ENCODE results near the gene RASSF8.

The RASSF8 gene

GRCh38 chr12:25970916-25971653 is 12.6 kb downstream of the RASSF8 start:
- Histone ChIP-seq H3K9ac (ENCODE audit: low read length) (no peak overlapping the region), H3K27ac (ENCODE audit: low read length) (no peak overlapping the region), H4K20me1 (ENCODE audit: insufficient read depth, low read length) (no peaks in the 10 kb centered on the region), H3K4me3 (ENCODE audit: low read length) (no peak overlapping the region), H3K79me2 (ENCODE audit: low read length) (0 out of 2 replicates have a peak, but pooled peaks cover 4% of the 10 kb centered on the region), H3K27me3 (replicated peaks; ENCODE audit: insufficient read depth, low read length) (no peaks in the 10 kb centered on the region), H3K9me2 (replicated peaks; ENCODE audit: insufficient read depth, low read length) (no peaks in the 10 kb centered on the region), H3K4me1 (ENCODE audit: low read length) (no peaks in the 10 kb centered on the region), H3K36me3 (replicated peaks; ENCODE audit: insufficient read depth, low read length) (no peaks in the 10 kb centered on the region), H3K9me3 (replicated peaks; ENCODE audit: insufficient read depth, low read length) (no peaks in the 10 kb centered on the region), H3F3A (ENCODE audit: insufficient read depth, low read length) (no peaks in the 10 kb centered on the region), H2AFZ (ENCODE audit: low read length) (no peak overlapping the region), H3K4me2 (ENCODE audit: low read depth, low read length) (no peak overlapping the region)
- DNase-seq = no peak
- no peak for TF ChIP-seq EZH2 (optimal IDR thresholded peaks at IDR 0.05; ENCODE audit: low read depth, low read length)
- TF ChIP-seq EZH2phosphoT487 (IDR thresholded peaks at IDR 0.05; ENCODE audit: low read length) = no peak
- TF ChIP-seq CTCF (IDR thresholded peaks at IDR 0.05; ENCODE audit: low read length) = no peak

- H3K27me3 ChIP-seq (replicated peaks; ENCODE audit: insufficient read depth, low read length) = no peaks in the 10 kb centered on the region
- no peaks in the 10 kb centered on the region for H3K9me3 ChIP-seq (replicated peaks; ENCODE audit: insufficient read depth, low read length)
- no peak overlapping the region for H3K4me2 ChIP-seq (ENCODE audit: low read depth, low read length)
- H3K9ac ChIP-seq (ENCODE audit: low read length) = no peak overlapping the region
- H3K4me3 ChIP-seq (ENCODE audit: low read length) = no peak overlapping the region
- no peak overlapping the region for H2AFZ ChIP-seq (ENCODE audit: low read length)
- H4K20me1 ChIP-seq (ENCODE audit: insufficient read depth, low read length) = no peaks in the 10 kb centered on the region
- 0 out of 2 replicates have a peak, but pooled peaks cover 4% of the 10 kb centered on the region for H3K79me2 ChIP-seq (ENCODE audit: low read length)
- no peak overlapping the region for H3K27ac ChIP-seq (ENCODE audit: low read length)
- no peaks in the 10 kb centered on the region for H3K9me2 ChIP-seq (replicated peaks; ENCODE audit: insufficient read depth, low read length)
- no peaks in the 10 kb centered on the region for H3F3A ChIP-seq (ENCODE audit: insufficient read depth, low read length)
- no peaks in the 10 kb centered on the region for H3K4me1 ChIP-seq (ENCODE audit: low read length)
- DNase-seq = no peak
- TF ChIP-seq EZH2 (optimal IDR thresholded peaks at IDR 0.05; ENCODE audit: low read depth, low read length) (no peak), EZH2phosphoT487 (IDR thresholded peaks at IDR 0.05; ENCODE audit: low read length) (no peak), CTCF (IDR thresholded peaks at IDR 0.05; ENCODE audit: low read length) (no peak)
- no peaks in the 10 kb centered on the region for H3K36me3 ChIP-seq (replicated peaks; ENCODE audit: insufficient read depth, low read length)
Observed at GRCh38 chr12:25971654-25972041, 13.2 kb downstream of the RASSF8 start.

- Histone ChIP-seq H4K20me1 (ENCODE audit: insufficient read depth, low read length) (no peaks in the 10 kb centered on the region), H3K4me3 (ENCODE audit: low read length) (no peak overlapping the region), H3K4me2 (ENCODE audit: low read depth, low read length) (no peak overlapping the region), H3K27ac (ENCODE audit: low read length) (no peak overlapping the region), H3K9me2 (replicated peaks; ENCODE audit: insufficient read depth, low read length) (no peaks in the 10 kb centered on the region), H3F3A (ENCODE audit: insufficient read depth, low read length) (no peaks in the 10 kb centered on the region), H3K9ac (ENCODE audit: low read length) (no peak overlapping the region), H3K79me2 (ENCODE audit: low read length) (0 out of 2 replicates have a peak, but pooled peaks cover 4% of the 10 kb centered on the region), H3K9me3 (replicated peaks; ENCODE audit: insufficient read depth, low read length) (no peaks in the 10 kb centered on the region), H3K36me3 (replicated peaks; ENCODE audit: insufficient read depth, low read length) (no peaks in the 10 kb centered on the region), H2AFZ (ENCODE audit: low read length) (no peak overlapping the region), H3K27me3 (replicated peaks; ENCODE audit: insufficient read depth, low read length) (no peaks in the 10 kb centered on the region), H3K4me1 (ENCODE audit: low read length) (no peaks in the 10 kb centered on the region)
- no peak for TF ChIP-seq CTCF (IDR thresholded peaks at IDR 0.05; ENCODE audit: low read length)
- TF ChIP-seq EZH2phosphoT487 (IDR thresholded peaks at IDR 0.05; ENCODE audit: low read length) = no peak
- no peak for TF ChIP-seq EZH2 (optimal IDR thresholded peaks at IDR 0.05; ENCODE audit: low read depth, low read length)
- DNase-seq = no peak
Observed at GRCh38 chr12:25972783-25973182, 14.3 kb downstream of the RASSF8 start.

Measured in MM.1S (cell line).